Fibroblast of lung (primary cell): ENCODE measurements around the gene FAM78A. TPM values are rescaled to one million over a fixed set of nuclear protein-coding genes. Genes with fewer than 3 reads are reported as not detected.
A peak's percentile ranks its signal among the peaks of the same experiment; 100 is the strongest.
"Not testable (repeated sequence)": the region's sequence is repeated elsewhere in the genome, so short reads cannot be mapped to it uniquely, and the experiment has no call there.

Experiments used
- DNase-seq, 2 donors: peaks; one replicate each; pipeline versions ENCODE4 v3.0.0 to v3.0.0-alpha.2; 2010; ENCODE audit warnings: low read depth in 2 of 2
- H2AFZ ChIP-seq: 2 replicates; pipeline ENCODE4 v1.5.1; 2012; ENCODE audit warnings: low read length, control low read depth, inconsistent platforms
- H3K27ac ChIP-seq: 2 replicates; pipeline ENCODE4 v1.5.1; 2011; ENCODE audit warnings: low read length, control low read depth; ENCODE audit not compliant: insufficient read depth
- H3K27me3 ChIP-seq: 2 replicates; pipeline ENCODE4 v1.5.1; 2011; ENCODE audit warnings: mild to moderate bottlenecking, low read length; ENCODE audit not compliant: control insufficient read depth, insufficient read depth
- H3K36me3 ChIP-seq: 2 replicates; pipeline ENCODE4 v1.5.1; 2011; ENCODE audit warnings: low read length; ENCODE audit not compliant: control insufficient read depth, insufficient read depth
- H3K4me1 ChIP-seq: 2 replicates; pipeline ENCODE4 v1.5.1; 2011; ENCODE audit warnings: low read length; ENCODE audit not compliant: control insufficient read depth, insufficient read depth; ENCODE audit errors: extremely low read depth
- H3K4me2 ChIP-seq: 2 replicates; pipeline ENCODE4 v1.5.1; 2011; ENCODE audit warnings: low read length, control low read depth; ENCODE audit not compliant: insufficient read depth; ENCODE audit errors: extremely low read depth
- H3K4me3 ChIP-seq, 4 experiments: fragments of 200-600 bp in 1 of 4; sonication (generic) in 1 of 4; replicated peaks in 1 of 4; 2 replicates each; pipeline ENCODE4 v1.5.1; 2011 to 2016; ENCODE audit warnings: low read length in 4 of 4, low read depth in 3 of 4, mild to moderate bottlenecking in 3 of 4, control low read depth in 2 of 4, inconsistent platforms in 1 of 4, mixed read lengths in 1 of 4; ENCODE audit not compliant: insufficient read depth in 1 of 4; ENCODE audit errors: control extremely low read depth in 1 of 4
- H3K79me2 ChIP-seq: 2 replicates; pipeline ENCODE4 v1.5.1; 2012; ENCODE audit warnings: mild to moderate bottlenecking, low read length, inconsistent platforms; ENCODE audit not compliant: control insufficient read depth, insufficient read depth
- H3K9ac ChIP-seq: 2 replicates; pipeline ENCODE4 v1.5.1; 2011; ENCODE audit warnings: mild to moderate bottlenecking, low read length, control low read depth; ENCODE audit not compliant: insufficient read depth
- H3K9me3 ChIP-seq: 2 replicates; pipeline ENCODE4 v1.5.1; 2012; ENCODE audit warnings: low read depth, low read length; ENCODE audit not compliant: control insufficient read depth, insufficient read depth
- H4K20me1 ChIP-seq: 2 replicates; pipeline ENCODE4 v1.5.1; 2011; ENCODE audit warnings: low read length; ENCODE audit not compliant: control insufficient read depth, insufficient read depth; ENCODE audit errors: extremely low read depth
- EZH2 ChIP-seq: IDR thresholded peaks from 2 replicates; pipeline ENCODE4 v1.5.1; 2012; ENCODE audit warnings: low read length, control low read depth, mild to moderate bottlenecking; ENCODE audit errors: missing control alignments
- polyA plus RNA-seq, 2 donors: library from polyadenylated mRNA; depleted of rRNA in 1 of 2; stranded (reverse) in 1 of 2; unstranded in 1 of 2; fragments of >200 nt; gene quantifications; 2 replicates each; pipeline ENCODE4 v1.2.1, GENCODE V29; 2011 to 2012; ENCODE audit warnings: missing spikeins in 1 of 2
- total RNA-seq: library from RNA; depleted of rRNA; stranded (reverse); fragments of >200 nt; gene quantifications from 2 replicates; pipeline ENCODE4 v1.2.1, GENCODE V29; 2014
- TF ChIP-seq, protein P1 (sequence below), 2 donors: IDR thresholded peaks in 1 of 2; conservative IDR thresholded peaks in 1 of 2; 1 replicate in 1 of 2; 2 replicates in 1 of 2; pipeline ENCODE4 v1.5.1; 2011 to 2012; ENCODE audit warnings: low read length in 2 of 2, control low read depth in 1 of 2, inconsistent platforms in 1 of 2, low read depth in 1 of 2, mild to moderate bottlenecking in 1 of 2

The FAM78A gene
- total and polyA plus RNA-seq, 2 donors (not counting 1 experiment from before 2014, with no cell fraction given), result 0.26 to 0.33 TPM

DNA sequence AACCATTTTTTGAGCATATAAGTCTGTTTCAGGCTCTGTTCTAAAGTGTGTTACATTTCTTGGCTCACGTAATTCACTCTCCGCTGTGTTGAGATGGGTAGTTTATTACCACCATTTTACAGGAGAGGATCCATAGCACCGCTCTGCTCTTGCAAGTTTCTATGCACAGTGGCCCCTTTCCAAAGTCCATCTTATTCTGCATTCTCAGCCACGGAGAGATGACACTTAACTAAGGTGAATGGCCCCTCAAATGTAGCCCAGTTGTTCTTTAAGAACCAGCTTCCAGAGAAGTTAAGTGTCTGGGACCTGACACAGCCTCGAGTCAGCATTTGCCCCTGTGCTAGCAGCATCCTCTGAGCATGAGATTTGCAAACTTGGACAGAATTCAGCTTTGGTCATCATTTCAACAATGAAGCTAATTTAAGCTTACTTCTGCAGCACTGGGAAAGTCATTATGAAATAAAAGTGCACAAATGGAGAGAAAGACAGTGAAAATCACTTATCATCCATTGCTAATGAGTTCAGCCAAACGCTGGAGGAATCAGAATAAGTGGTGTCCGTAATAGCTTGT lies 61.9 kb downstream of the FAM78A start:
- H3K36me3 ChIP-seq, result no peaks in the 10 kb centered on the region
- no peak overlapping the region for H3K4me2 ChIP-seq
- no peaks in the 10 kb centered on the region for H4K20me1 ChIP-seq
- H3K9me3 ChIP-seq, result no peaks in the 10 kb centered on the region
- H3K4me3 ChIP-seq, result no peak overlapping the region
- no peak overlapping the region for H2AFZ ChIP-seq
- H3K9ac ChIP-seq, result no peak overlapping the region
- H3K27me3 ChIP-seq, result no peaks in the 10 kb centered on the region
- no peaks in the 10 kb centered on the region for H3K4me1 ChIP-seq
- no peaks in the 10 kb centered on the region for H3K79me2 ChIP-seq
- no peak overlapping the region for H3K27ac ChIP-seq
- peak; percentile 19 to 29 for DNase-seq
- TF ChIP-seq EZH2, result no peak
- TF ChIP-seq, protein P1, sequence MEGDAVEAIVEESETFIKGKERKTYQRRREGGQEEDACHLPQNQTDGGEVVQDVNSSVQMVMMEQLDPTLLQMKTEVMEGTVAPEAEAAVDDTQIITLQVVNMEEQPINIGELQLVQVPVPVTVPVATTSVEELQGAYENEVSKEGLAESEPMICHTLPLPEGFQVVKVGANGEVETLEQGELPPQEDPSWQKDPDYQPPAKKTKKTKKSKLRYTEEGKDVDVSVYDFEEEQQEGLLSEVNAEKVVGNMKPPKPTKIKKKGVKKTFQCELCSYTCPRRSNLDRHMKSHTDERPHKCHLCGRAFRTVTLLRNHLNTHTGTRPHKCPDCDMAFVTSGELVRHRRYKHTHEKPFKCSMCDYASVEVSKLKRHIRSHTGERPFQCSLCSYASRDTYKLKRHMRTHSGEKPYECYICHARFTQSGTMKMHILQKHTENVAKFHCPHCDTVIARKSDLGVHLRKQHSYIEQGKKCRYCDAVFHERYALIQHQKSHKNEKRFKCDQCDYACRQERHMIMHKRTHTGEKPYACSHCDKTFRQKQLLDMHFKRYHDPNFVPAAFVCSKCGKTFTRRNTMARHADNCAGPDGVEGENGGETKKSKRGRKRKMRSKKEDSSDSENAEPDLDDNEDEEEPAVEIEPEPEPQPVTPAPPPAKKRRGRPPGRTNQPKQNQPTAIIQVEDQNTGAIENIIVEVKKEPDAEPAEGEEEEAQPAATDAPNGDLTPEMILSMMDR (conservative IDR thresholded peaks at IDR 0.05 in 1 of 2, IDR thresholded peaks at IDR 0.05 in 1 of 2; ENCODE audit: low read depth in 1 of 2, low read length in 2 of 2), result no peak

- not testable (repeated sequence) for H3K9me3 ChIP-seq, H2AFZ ChIP-seq, H3K4me2 ChIP-seq
These were observed 64.4 kb downstream of the FAM78A start for GRCh38 chr9:131211920-131212319.

More at GRCh38 chr9:131211920-131212319, 64.4 kb downstream of the FAM78A start:
- H3K4me1 ChIP-seq, H3K36me3 ChIP-seq, H3K4me3 ChIP-seq, DNase-seq, H3K27me3 ChIP-seq, H3K27ac ChIP-seq, H3K9ac ChIP-seq, H3K79me2 ChIP-seq, H4K20me1 ChIP-seq: not testable (repeated sequence)

Other genes with a start within 250 kb of the FAM78A start
- gene AIF1L, start 180.0 kb downstream of the FAM78A start, total RNA-seq, result 0.51 and 3.3 TPM in 2 replicates
- gene AIF1L, start 180.0 kb downstream of the FAM78A start, polyA plus RNA-seq, result 1.8 and 2.3 TPM in 2 replicates
- 8.7 and 12.2 TPM in 2 replicates for gene NUP214, start 150.9 kb downstream of the FAM78A start, total RNA-seq
- gene NUP214, start 150.9 kb downstream of the FAM78A start, polyA plus RNA-seq, result 5.0 and 6.8 TPM in 2 replicates
- gene PLPP7, start 13.2 kb upstream of the FAM78A start, total RNA-seq, result 8.2 and 9.4 TPM in 2 replicates
- 2.8 and 3.0 TPM in 2 replicates for gene PLPP7, start 13.2 kb upstream of the FAM78A start, polyA plus RNA-seq
- gene PRRC2B, start 117.6 kb upstream of the FAM78A start, total RNA-seq, result 51.4 and 66.4 TPM in 2 replicates
- 29.7 and 29.9 TPM in 2 replicates for gene PRRC2B, start 117.6 kb upstream of the FAM78A start, polyA plus RNA-seq
- gene POMT1, start 226.4 kb upstream of the FAM78A start, total RNA-seq, result 24.9 and 36.7 TPM in 2 replicates
- 17.7 and 22.6 TPM in 2 replicates for gene POMT1, start 226.4 kb upstream of the FAM78A start, polyA plus RNA-seq